WTC11 (cell line): ENCODE measurements around the gene PIK3CG. TPM values are rescaled to one million over a fixed set of nuclear protein-coding genes. Genes with fewer than 3 reads are reported as not detected.
"Not testable (repeated sequence)": the region's sequence is repeated elsewhere in the genome, so short reads cannot be mapped to it uniquely, and the experiment has no call there.

Source experiments
- ATAC-seq: fragments of 200-7000 bp; cut with Tn5 transposase; 2 replicates; pipeline ENCODE4 v1.10.0; 2021; ENCODE audit warnings: mild to moderate bottlenecking, moderate library complexity
- CTCF ChIA-PET: fragments of 300-600 bp; sonication (Branson Sonifier 250); formaldehyde crosslinking; loops from one replicate; lab custom pipeline; 2021; ENCODE audit warnings: antibody characterized with exemption; lab: Charles Lee
- POLR2A ChIA-PET: fragments of 350-600 bp; sonication (Branson Sonifier 250); formaldehyde crosslinking; loops from one replicate; lab custom pipeline; 2021; ENCODE audit warnings: antibody characterized with exemption; lab: Charles Lee
- DNase-seq: peaks from one replicate; pipeline ENCODE4 v3.0.0; 2021; ENCODE audit warnings: low spot score
- H3K27ac Mint-ChIP-seq: 2 replicates; pipeline ENCODE4 v1.8.0; 2021; ENCODE audit warnings: mixed read lengths
- H3K27me3 Mint-ChIP-seq: 2 replicates; pipeline ENCODE4 v1.8.0; 2021; ENCODE audit warnings: low read depth, mild to moderate bottlenecking, moderate library complexity, mixed read lengths
- H3K36me3 Mint-ChIP-seq: 2 replicates; pipeline ENCODE4 v1.8.0; 2021; ENCODE audit warnings: mixed read lengths
- H3K4me1 Mint-ChIP-seq: 2 replicates; pipeline ENCODE4 v1.8.0; 2022; ENCODE audit warnings: mixed read lengths
- H3K4me3 Mint-ChIP-seq: 2 replicates; pipeline ENCODE4 v1.8.0; 2021; ENCODE audit warnings: mild to moderate bottlenecking, moderate library complexity, mixed read lengths
- H3K9me3 Mint-ChIP-seq: 2 replicates; pipeline ENCODE4 v1.8.0; 2021; ENCODE audit warnings: mixed read lengths
- ELF4 ChIP-seq: sonication (generic); formaldehyde crosslinking; IDR thresholded peaks from 2 replicates; pipeline ENCODE4 v1.8.1; 2022; ENCODE audit warnings: low read depth, mild to moderate bottlenecking, moderate library complexity, missing genetic modification reagents
- EMX1 ChIP-seq: fragments of 250-450 bp; sonication (Bioruptor Pico); IDR thresholded peaks from 2 replicates; pipeline ENCODE4 v1.8.0; 2021; ENCODE audit warnings: mild to moderate bottlenecking
- ETV6 ChIP-seq: sonication (generic); formaldehyde crosslinking; IDR thresholded peaks from 2 replicates; pipeline ENCODE4 v1.8.1; 2022; ENCODE audit warnings: mild to moderate bottlenecking, missing genetic modification reagents
- GRHL2 ChIP-seq: fragments of 250-450 bp; sonication (Bioruptor Pico); IDR thresholded peaks from 2 replicates; pipeline ENCODE4 v1.8.0; 2022; ENCODE audit warnings: mild to moderate bottlenecking, moderate library complexity; ENCODE audit not compliant: insufficient replicate concordance, severe bottlenecking
- GTF2I ChIP-seq: fragments of 250-450 bp; sonication (Bioruptor Pico); conservative IDR thresholded peaks from 2 replicates; pipeline ENCODE4 v1.4.0; 2021; ENCODE audit warnings: mild to moderate bottlenecking
- KAT7 ChIP-seq: sonication (generic); formaldehyde crosslinking; IDR thresholded peaks from 2 replicates; pipeline ENCODE4 v1.8.1; 2023; ENCODE audit warnings: missing genetic modification reagents, mild to moderate bottlenecking, borderline replicate concordance
- NFE2L1 ChIP-seq: sonication (generic); formaldehyde crosslinking; IDR thresholded peaks from 2 replicates; pipeline ENCODE4 v1.8.1; 2023; ENCODE audit warnings: missing genetic modification reagents
- SOX15 ChIP-seq: fragments of 250-450 bp; sonication (Bioruptor Pico); IDR thresholded peaks from 2 replicates; pipeline ENCODE4 v1.9.0; 2021; ENCODE audit warnings: mild to moderate bottlenecking
- TCF7 ChIP-seq: sonication (generic); formaldehyde crosslinking; IDR thresholded peaks from 2 replicates; pipeline ENCODE4 v1.8.0; 2022; ENCODE audit warnings: mild to moderate bottlenecking, low read depth, missing genetic modification reagents, moderate library complexity
- TEAD4 ChIP-seq: sonication (generic); formaldehyde crosslinking; IDR thresholded peaks from 2 replicates; pipeline ENCODE4 v1.8.0; 2022; ENCODE audit warnings: mild to moderate bottlenecking, missing genetic modification reagents
- ZNF121 ChIP-seq: sonication (generic); formaldehyde crosslinking; IDR thresholded peaks from 2 replicates; pipeline ENCODE4 v1.8.0; 2023; ENCODE audit warnings: missing genetic modification reagents
- ZNF263 ChIP-seq: sonication (generic); formaldehyde crosslinking; IDR thresholded peaks from 2 replicates; pipeline ENCODE4 v1.8.1; 2022; ENCODE audit warnings: low read depth, mild to moderate bottlenecking, moderate library complexity, missing genetic modification reagents
- total RNA-seq: library from RNA; stranded (reverse); gene quantifications from 3 replicates; pipeline ENCODE4 v1.2.3, GENCODE V29; 2021
- TF ChIP-seq, protein P1 (sequence below): sonication (generic); formaldehyde crosslinking; IDR thresholded peaks from 2 replicates; pipeline ENCODE4 v1.8.1; 2023; ENCODE audit warnings: mild to moderate bottlenecking, missing genetic modification reagents
- TF ChIP-seq, protein P2 (sequence below): sonication (generic); formaldehyde crosslinking; IDR thresholded peaks from 2 replicates; pipeline ENCODE4 v1.8.1; 2022; ENCODE audit warnings: low read depth, mild to moderate bottlenecking, moderate library complexity, missing genetic modification reagents, borderline replicate concordance
- TF ChIP-seq, protein P3 (sequence below): sonication (generic); formaldehyde crosslinking; conservative IDR thresholded peaks from 2 replicates; pipeline ENCODE4 v1.8.1; 2023; ENCODE audit warnings: mild to moderate bottlenecking, low read depth, missing genetic modification reagents, moderate library complexity
- TF ChIP-seq, protein P4 (sequence below): fragments of 250-450 bp; sonication (Bioruptor Pico); IDR thresholded peaks from 2 replicates; pipeline ENCODE4 v1.8.0; 2021; ENCODE audit warnings: mild to moderate bottlenecking
- TF ChIP-seq, protein P5 (sequence below): sonication (generic); formaldehyde crosslinking; IDR thresholded peaks from 2 replicates; pipeline ENCODE4 v1.8.1; 2022; ENCODE audit warnings: mild to moderate bottlenecking, missing genetic modification reagents, moderate library complexity, borderline replicate concordance
- TF ChIP-seq, protein P6 (sequence below): sonication (generic); formaldehyde crosslinking; IDR thresholded peaks from 2 replicates; pipeline ENCODE4 v1.8.1; 2022; ENCODE audit warnings: mild to moderate bottlenecking, moderate library complexity, missing genetic modification reagents

PIK3CG gene
- total RNA-seq, 1 experiment from 2014 or later, result 0.07 TPM

DNA sequence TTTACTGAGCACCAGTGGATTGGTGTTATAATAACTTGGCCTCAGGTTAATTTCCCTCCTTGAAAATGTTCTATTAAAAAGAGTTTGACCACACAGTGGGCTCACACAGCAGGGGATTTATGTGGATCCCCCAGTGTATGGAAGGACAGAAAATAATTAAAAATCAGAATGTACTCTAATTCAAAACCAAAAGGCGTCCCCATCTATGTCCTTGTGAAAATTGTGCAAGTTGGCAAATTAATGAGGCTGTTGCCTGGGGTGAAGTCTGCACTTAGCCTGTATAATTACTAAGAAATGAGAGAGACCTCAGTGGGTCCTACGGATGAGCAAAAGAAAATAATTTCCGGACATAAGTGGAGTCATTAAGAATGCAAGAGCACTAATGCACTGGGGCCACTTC is 31.1 kb downstream of the PIK3CG start:
- H3K9me3 Mint-ChIP-seq, result peaks cover 10% of the 10 kb centered on the region
- no peak for DNase-seq
- H3K27me3 Mint-ChIP-seq, result peaks cover 6% of the 10 kb centered on the region
- no peak for ATAC-seq
- peaks cover 24% of the 10 kb centered on the region for H3K4me1 Mint-ChIP-seq
- CTCF ChIA-PET, result no interaction called here
- H3K27ac Mint-ChIP-seq, result no peak overlapping the region
- POLR2A ChIA-PET, result no interaction called here
- H3K4me3 Mint-ChIP-seq, result no peak overlapping the region
- H3K36me3 Mint-ChIP-seq, result no peaks in the 10 kb centered on the region
- TF ChIP-seq ZNF121 (no peak), TCF7 (CRISPR knock-in tag) (no peak)
- TF ChIP-seq, protein P1, sequence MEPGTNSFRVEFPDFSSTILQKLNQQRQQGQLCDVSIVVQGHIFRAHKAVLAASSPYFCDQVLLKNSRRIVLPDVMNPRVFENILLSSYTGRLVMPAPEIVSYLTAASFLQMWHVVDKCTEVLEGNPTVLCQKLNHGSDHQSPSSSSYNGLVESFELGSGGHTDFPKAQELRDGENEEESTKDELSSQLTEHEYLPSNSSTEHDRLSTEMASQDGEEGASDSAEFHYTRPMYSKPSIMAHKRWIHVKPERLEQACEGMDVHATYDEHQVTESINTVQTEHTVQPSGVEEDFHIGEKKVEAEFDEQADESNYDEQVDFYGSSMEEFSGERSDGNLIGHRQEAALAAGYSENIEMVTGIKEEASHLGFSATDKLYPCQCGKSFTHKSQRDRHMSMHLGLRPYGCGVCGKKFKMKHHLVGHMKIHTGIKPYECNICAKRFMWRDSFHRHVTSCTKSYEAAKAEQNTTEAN (CRISPR knock-in tag), result no peak

DNA sequence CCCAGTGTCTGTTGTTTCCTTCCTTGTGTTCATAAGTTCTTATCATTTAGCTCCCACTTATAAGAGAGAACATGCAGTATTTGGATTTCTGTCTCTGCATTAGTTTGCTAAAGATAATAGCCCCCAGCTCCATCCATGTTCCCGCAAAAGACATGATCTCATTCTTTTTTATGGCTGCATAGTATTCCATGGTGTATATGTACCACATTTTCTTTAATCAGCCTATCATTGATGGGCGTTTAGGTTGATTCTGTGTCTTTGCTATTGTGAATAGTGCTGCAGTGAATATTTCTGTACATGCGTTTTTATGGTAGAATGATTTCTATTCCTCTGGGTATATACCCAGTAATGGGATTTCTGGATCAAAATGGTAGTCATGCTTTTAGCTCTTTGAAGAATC is 32.5 kb downstream of the PIK3CG start:
- not testable (repeated sequence) for H3K27me3 Mint-ChIP-seq, H3K27ac Mint-ChIP-seq
- peaks cover 20% of the 10 kb centered on the region for H3K4me1 Mint-ChIP-seq

DNA sequence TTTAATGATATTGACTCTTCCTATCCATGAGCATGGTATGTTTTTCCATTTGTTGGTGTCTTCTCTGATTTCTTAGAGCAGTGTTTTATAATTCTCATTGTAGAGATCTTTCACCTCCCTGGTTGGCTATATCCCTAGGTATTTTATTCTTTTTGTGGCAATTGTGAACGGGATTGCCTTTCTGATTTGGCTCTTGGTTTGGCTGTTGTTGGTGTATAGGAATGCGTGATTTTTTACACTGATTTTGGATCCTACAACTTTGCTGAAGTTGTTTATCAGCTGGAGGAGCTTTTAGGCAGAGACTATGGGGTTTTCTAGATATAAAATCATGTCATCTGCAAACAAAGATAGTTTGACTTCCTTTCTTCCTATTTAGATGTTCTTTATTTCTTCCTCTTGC is 33.9 kb downstream of the PIK3CG start:
- Mint-ChIP-seq H3K27me3 (peaks cover 12% of the 10 kb centered on the region), H3K4me1 (peaks cover 20% of the 10 kb centered on the region)
- H3K4me3 Mint-ChIP-seq, ATAC-seq, POLR2A ChIA-PET, H3K27ac Mint-ChIP-seq, H3K9me3 Mint-ChIP-seq, DNase-seq, CTCF ChIA-PET, H3K36me3 Mint-ChIP-seq: not testable (repeated sequence)

More for the DNA sequence above, 32.5 kb downstream of the PIK3CG start:
- H3K4me3 Mint-ChIP-seq, CTCF ChIA-PET, H3K36me3 Mint-ChIP-seq, DNase-seq, ATAC-seq, H3K9me3 Mint-ChIP-seq, POLR2A ChIA-PET: not testable (repeated sequence)

DNA sequence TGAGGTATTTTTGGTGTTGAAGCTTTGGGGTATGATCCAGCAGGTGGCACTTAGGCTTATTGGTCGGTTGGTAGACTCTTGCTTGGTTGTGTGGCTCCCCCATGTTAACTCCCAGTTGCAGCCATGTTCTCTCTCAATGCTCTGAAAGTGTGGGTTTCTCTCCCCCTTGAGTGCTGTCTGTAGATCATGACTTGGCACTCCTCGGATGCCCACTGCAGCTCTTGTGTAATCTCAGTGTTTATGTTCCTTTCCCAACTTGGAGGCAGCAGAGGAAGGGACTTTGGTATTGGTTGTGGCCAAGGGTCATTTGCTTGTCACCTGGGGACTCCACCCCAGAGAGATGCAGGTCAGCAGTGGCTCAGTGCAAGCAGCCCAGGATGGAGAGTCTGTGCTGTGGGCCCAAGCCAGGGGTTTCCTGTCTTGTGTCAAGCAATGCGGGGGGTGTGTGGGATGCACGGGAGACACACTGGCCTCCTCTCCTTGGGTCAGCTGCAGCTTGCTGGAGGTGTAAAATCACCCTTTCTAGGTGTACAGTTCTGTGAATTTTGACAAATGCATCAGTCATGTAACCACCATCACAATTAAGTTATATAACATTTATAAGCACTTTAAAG is 36.9 kb downstream of the PIK3CG start:
- ChIA-PET CTCF (interaction anchor here (1.0 to 1.4 kb wide), 2 partner anchors 58 to 266 kb away, joined by 3 read pairs; no protein-coding TSS in a partner anchor), POLR2A (no interaction called here)
- no peak for TF ChIP-seq NFE2L1
- TF ChIP-seq ETV6, result no peak
- TF ChIP-seq ELF4 (CRISPR knock-in tag), result no peak
- TF ChIP-seq SOX15, result no peak
- TF ChIP-seq, protein P2, sequence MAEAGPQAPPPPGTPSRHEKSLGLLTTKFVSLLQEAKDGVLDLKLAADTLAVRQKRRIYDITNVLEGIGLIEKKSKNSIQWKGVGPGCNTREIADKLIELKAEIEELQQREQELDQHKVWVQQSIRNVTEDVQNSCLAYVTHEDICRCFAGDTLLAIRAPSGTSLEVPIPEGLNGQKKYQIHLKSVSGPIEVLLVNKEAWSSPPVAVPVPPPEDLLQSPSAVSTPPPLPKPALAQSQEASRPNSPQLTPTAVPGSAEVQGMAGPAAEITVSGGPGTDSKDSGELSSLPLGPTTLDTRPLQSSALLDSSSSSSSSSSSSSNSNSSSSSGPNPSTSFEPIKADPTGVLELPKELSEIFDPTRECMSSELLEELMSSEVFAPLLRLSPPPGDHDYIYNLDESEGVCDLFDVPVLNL (CRISPR knock-in tag), result no peak
- no peak for TF ChIP-seq EMX1 (CRISPR knock-in tag)
- no peak for TF ChIP-seq ZNF263 (CRISPR knock-in tag)
- Mint-ChIP-seq H3K36me3 (no peaks in the 10 kb centered on the region), H3K4me1 (peaks cover 35% of the 10 kb centered on the region), H3K9me3 (peaks cover 10% of the 10 kb centered on the region), H3K27ac (no peak overlapping the region), H3K4me3 (no peak overlapping the region), H3K27me3 (peaks cover 35% of the 10 kb centered on the region)
- no peak for DNase-seq
- ATAC-seq, result no peak

DNA sequence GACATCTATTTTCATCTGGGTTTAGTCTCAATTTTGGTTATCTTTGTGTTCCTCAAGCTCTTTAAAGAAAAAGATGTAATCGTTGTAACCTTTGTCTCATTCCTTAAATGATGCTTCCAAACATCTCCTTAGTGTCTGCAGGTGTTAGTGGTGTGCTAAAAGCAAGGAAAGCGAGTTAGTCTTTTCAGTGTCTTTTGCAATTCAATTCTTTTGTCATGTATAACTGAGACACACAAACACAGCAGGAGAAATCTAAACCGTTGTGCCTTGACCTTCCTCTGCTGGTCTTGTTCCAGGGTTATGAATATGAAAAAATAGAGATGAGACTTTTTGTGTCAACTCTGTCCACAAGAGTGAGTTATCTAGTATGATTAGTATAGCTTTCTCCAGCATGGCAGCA is 40.7 kb downstream of the PIK3CG start:
- H3K9me3 Mint-ChIP-seq, result no peaks in the 10 kb centered on the region
- no peaks in the 10 kb centered on the region for H3K36me3 Mint-ChIP-seq
- H3K27ac Mint-ChIP-seq, result no peak overlapping the region
- POLR2A ChIA-PET, result no interaction called here
- H3K4me3 Mint-ChIP-seq, result peak overlapping the region; percentile 24; the same call in 1 of the 2 replicates
- peaks cover 48% of the 10 kb centered on the region for H3K27me3 Mint-ChIP-seq
- peaks cover 26% of the 10 kb centered on the region for H3K4me1 Mint-ChIP-seq
- DNase-seq (no peak), ATAC-seq (peak; percentile 82)
- CTCF ChIA-PET, result interaction anchor here (0.9 kb wide), 1 partner anchor 42 kb away, joined by 3 read pairs; no protein-coding TSS in a partner anchor
- TF ChIP-seq GTF2I, result no peak
- TF ChIP-seq KAT7, result no peak
- TF ChIP-seq, protein P3, sequence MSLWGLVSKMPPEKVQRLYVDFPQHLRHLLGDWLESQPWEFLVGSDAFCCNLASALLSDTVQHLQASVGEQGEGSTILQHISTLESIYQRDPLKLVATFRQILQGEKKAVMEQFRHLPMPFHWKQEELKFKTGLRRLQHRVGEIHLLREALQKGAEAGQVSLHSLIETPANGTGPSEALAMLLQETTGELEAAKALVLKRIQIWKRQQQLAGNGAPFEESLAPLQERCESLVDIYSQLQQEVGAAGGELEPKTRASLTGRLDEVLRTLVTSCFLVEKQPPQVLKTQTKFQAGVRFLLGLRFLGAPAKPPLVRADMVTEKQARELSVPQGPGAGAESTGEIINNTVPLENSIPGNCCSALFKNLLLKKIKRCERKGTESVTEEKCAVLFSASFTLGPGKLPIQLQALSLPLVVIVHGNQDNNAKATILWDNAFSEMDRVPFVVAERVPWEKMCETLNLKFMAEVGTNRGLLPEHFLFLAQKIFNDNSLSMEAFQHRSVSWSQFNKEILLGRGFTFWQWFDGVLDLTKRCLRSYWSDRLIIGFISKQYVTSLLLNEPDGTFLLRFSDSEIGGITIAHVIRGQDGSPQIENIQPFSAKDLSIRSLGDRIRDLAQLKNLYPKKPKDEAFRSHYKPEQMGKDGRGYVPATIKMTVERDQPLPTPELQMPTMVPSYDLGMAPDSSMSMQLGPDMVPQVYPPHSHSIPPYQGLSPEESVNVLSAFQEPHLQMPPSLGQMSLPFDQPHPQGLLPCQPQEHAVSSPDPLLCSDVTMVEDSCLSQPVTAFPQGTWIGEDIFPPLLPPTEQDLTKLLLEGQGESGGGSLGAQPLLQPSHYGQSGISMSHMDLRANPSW (CRISPR knock-in tag), result no peak
- TF ChIP-seq, protein P4, sequence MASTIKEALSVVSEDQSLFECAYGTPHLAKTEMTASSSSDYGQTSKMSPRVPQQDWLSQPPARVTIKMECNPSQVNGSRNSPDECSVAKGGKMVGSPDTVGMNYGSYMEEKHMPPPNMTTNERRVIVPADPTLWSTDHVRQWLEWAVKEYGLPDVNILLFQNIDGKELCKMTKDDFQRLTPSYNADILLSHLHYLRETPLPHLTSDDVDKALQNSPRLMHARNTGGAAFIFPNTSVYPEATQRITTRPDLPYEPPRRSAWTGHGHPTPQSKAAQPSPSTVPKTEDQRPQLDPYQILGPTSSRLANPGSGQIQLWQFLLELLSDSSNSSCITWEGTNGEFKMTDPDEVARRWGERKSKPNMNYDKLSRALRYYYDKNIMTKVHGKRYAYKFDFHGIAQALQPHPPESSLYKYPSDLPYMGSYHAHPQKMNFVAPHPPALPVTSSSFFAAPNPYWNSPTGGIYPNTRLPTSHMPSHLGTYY (CRISPR knock-in tag), result no peak
- TF ChIP-seq SOX15, result no peak
- no peak for TF ChIP-seq GRHL2 (CRISPR knock-in tag)
- TF ChIP-seq, protein P5, sequence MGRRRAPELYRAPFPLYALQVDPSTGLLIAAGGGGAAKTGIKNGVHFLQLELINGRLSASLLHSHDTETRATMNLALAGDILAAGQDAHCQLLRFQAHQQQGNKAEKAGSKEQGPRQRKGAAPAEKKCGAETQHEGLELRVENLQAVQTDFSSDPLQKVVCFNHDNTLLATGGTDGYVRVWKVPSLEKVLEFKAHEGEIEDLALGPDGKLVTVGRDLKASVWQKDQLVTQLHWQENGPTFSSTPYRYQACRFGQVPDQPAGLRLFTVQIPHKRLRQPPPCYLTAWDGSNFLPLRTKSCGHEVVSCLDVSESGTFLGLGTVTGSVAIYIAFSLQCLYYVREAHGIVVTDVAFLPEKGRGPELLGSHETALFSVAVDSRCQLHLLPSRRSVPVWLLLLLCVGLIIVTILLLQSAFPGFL, result no peak
- TF ChIP-seq, protein P6, sequence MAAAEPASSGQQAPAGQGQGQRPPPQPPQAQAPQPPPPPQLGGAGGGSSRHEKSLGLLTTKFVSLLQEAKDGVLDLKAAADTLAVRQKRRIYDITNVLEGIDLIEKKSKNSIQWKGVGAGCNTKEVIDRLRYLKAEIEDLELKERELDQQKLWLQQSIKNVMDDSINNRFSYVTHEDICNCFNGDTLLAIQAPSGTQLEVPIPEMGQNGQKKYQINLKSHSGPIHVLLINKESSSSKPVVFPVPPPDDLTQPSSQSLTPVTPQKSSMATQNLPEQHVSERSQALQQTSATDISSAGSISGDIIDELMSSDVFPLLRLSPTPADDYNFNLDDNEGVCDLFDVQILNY (CRISPR knock-in tag), result no peak
- TF ChIP-seq TEAD4, result no peak
